OCI-LY3 (cell line): ENCODE data around the gene FAM217B.
A peak's percentile ranks its signal among the peaks of the same experiment; 100 is the strongest.

Source experiments
- CTCF ChIP-seq: fragments of 200-600, 300-600 bp; sonication (generic); IDR thresholded peaks from 2 replicates; pipeline ENCODE4 v1.5.1; 2014; ENCODE audit warnings: antibody characterized with exemption, low read length, low read depth
- EZH2phosphoT487 ChIP-seq: fragments of 200-600 bp; shearing (Covaris generic); IDR thresholded peaks from 2 replicates; pipeline ENCODE4 v1.6.1; 2018; ENCODE audit warnings: antibody characterized with exemption, mixed run types, low read depth

DNA sequence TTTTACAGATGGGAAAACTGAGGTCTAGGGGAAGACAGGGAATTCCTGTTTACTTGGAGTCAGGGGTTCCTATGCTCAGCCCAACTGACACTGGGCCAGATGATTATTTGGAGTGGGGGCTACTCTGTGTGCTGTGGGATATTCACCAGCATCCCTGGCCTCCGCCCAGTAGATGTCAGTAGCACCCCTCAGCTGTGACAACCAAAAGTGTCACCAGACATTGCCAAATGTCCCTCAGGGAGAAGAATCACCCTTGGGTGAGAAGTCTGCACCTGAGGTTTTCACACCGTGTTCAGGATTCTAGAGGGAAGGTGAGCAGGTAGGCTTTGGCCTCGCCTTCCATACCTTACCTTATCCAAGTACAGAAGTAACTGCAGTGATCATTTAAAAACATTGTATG is 45.7 kb downstream of the FAM217B start:
- TF ChIP-seq CTCF = peak; percentile 51
- no peak for TF ChIP-seq EZH2phosphoT487
